Endodermal cell (in vitro differentiated cells): ENCODE data around the gene NME3. TPM values are rescaled to one million over a fixed set of nuclear protein-coding genes. Genes with fewer than 3 reads are reported as not detected.

ENCODE experiments used
- DNase-seq: peaks from one replicate; pipeline ENCODE4 v3.0.0-alpha.2; 2017
- H3K27ac ChIP-seq: 2 replicates; pipeline ENCODE4 v1.5.1; 2013; ENCODE audit warnings: mild to moderate bottlenecking, low read depth, low read length, moderate library complexity
- H3K27me3 ChIP-seq: 2 replicates; pipeline ENCODE4 v1.6.1; 2013; ENCODE audit warnings: mild to moderate bottlenecking, low read length, moderate library complexity; ENCODE audit not compliant: insufficient read depth, control insufficient read depth, poor library complexity, severe bottlenecking
- H3K36me3 ChIP-seq: 2 replicates; pipeline ENCODE4 v1.7.0; 2013; ENCODE audit warnings: mild to moderate bottlenecking, low read length, moderate library complexity; ENCODE audit not compliant: control insufficient read depth, insufficient read depth
- H3K4me1 ChIP-seq: one replicate; pipeline ENCODE4 v1.7.0; 2013; ENCODE audit warnings: low read length; ENCODE audit not compliant: control insufficient read depth, insufficient read depth
- H3K4me3 ChIP-seq: 2 replicates; pipeline ENCODE4 v1.5.1; 2013; ENCODE audit warnings: mild to moderate bottlenecking, low read length, moderate library complexity
- H3K9ac ChIP-seq: 2 replicates; pipeline ENCODE4 v1.6.1; 2013; ENCODE audit warnings: mild to moderate bottlenecking, low read length, moderate library complexity; ENCODE audit not compliant: poor library complexity, severe bottlenecking; ENCODE audit errors: extremely low read depth
- H3K9me3 ChIP-seq: 2 replicates; pipeline ENCODE4 v1.6.1; 2013; ENCODE audit warnings: mild to moderate bottlenecking, low read length, moderate library complexity; ENCODE audit not compliant: control insufficient read depth
- H3K27ac Mint-ChIP-seq: 2 replicates; pipeline ENCODE4 v1.8.0; 2020; ENCODE audit warnings: mixed read lengths
- H3K27me3 Mint-ChIP-seq: 2 replicates; pipeline ENCODE4 v1.8.0; 2021; ENCODE audit warnings: mild to moderate bottlenecking, mixed read lengths; ENCODE audit not compliant: insufficient read depth
- H3K36me3 Mint-ChIP-seq: 2 replicates; pipeline ENCODE4 v1.8.0; 2020; ENCODE audit warnings: low read depth, mixed read lengths
- H3K4me1 Mint-ChIP-seq: 2 replicates; pipeline ENCODE4 v1.8.0; 2020; ENCODE audit warnings: mixed read lengths
- H3K4me3 Mint-ChIP-seq: 2 replicates; pipeline ENCODE4 v1.8.0; 2020; ENCODE audit warnings: mild to moderate bottlenecking, moderate library complexity, mixed read lengths
- H3K9me3 Mint-ChIP-seq: 2 replicates; pipeline ENCODE4 v1.8.0; 2020; ENCODE audit warnings: mild to moderate bottlenecking, mixed read lengths
- CTCF ChIP-seq: fragments of 200-600 bp; sonication (generic); conservative IDR thresholded peaks from 2 replicates; pipeline ENCODE4 v1.5.0; 2021; ENCODE audit warnings: antibody characterized with exemption, mild to moderate bottlenecking
- WGBS, 2 experiments: methylation state at CpG; one replicate each; pipeline versions ENCODE4 v1.1.5 to v1.1.7; 2013; ENCODE audit warnings: missing lambda C conversion rate in 2 of 2, mixed read lengths in 1 of 2; ENCODE audit not compliant: insufficient coverage in 1 of 2, insufficient read length in 1 of 2; 5-methylcytosine and 5-hydroxymethylcytosine counted together
- total RNA-seq, 2 donors: library from RNA; stranded (reverse); fragmentation: NEBNext Ultra II Directional in 1 of 2; extraction: Animal tissue kit (Norgen Biotek cat#: 25700) in 1 of 2; gene quantifications; 2 replicates in 1 of 2; 3 replicates in 1 of 2; pipeline ENCODE4 v1.2.1, GENCODE V29; 2021

NME3 gene
- total RNA-seq, 2 donors from 2014 or later, result 70.3 to 73.6 TPM

GRCh38 chr16:1776991-1777374, 5.6 kb upstream of the NME3 start:
- no peak overlapping the region for H3K27ac Mint-ChIP-seq
- no peaks in the 10 kb centered on the region for H3K27me3 Mint-ChIP-seq
- peaks cover 19% of the 10 kb centered on the region for H3K36me3 ChIP-seq

GRCh38 chr16:1776672-1776955, 5.3 kb upstream of the NME3 start:
- Mint-ChIP-seq H3K4me3 (no peak overlapping the region), H3K9me3 (no peaks in the 10 kb centered on the region), H3K27ac (no peak overlapping the region), H3K27me3 (no peaks in the 10 kb centered on the region), H3K4me1 (peaks cover 8% of the 10 kb centered on the region), H3K36me3 (peaks cover 12% of the 10 kb centered on the region)
- Histone ChIP-seq H3K27me3 (no peaks in the 10 kb centered on the region), H3K4me3 (no peak overlapping the region), H3K4me1 (peaks cover 8% of the 10 kb centered on the region), H3K36me3 (peaks cover 19% of the 10 kb centered on the region), H3K9ac (no peak overlapping the region), H3K9me3 (no peaks in the 10 kb centered on the region), H3K27ac (no peak overlapping the region)
- no peak for TF ChIP-seq CTCF
- WGBS, 2 experiments, result 95 to 96% methylated on average over 12 to 13 of the region's 13 CpGs
- no peak for DNase-seq

More at GRCh38 chr16:1776991-1777374, 5.6 kb upstream of the NME3 start:
- WGBS, 2 experiments, result 97 to 99% methylated on average over 12 to 22 of the region's 22 CpGs
- H3K4me1 ChIP-seq, result peaks cover 8% of the 10 kb centered on the region
- no peak for TF ChIP-seq CTCF
- no peak overlapping the region for H3K4me3 ChIP-seq
- H3K9ac ChIP-seq, result no peak overlapping the region
- peaks cover 12% of the 10 kb centered on the region for H3K36me3 Mint-ChIP-seq
- H3K9me3 ChIP-seq, result no peaks in the 10 kb centered on the region
- no peaks in the 10 kb centered on the region for H3K9me3 Mint-ChIP-seq
- DNase-seq, result no peak
- H3K4me1 Mint-ChIP-seq, result peaks cover 10% of the 10 kb centered on the region
- no peak overlapping the region for H3K27ac ChIP-seq
- H3K27me3 ChIP-seq, result no peaks in the 10 kb centered on the region
- no peak overlapping the region for H3K4me3 Mint-ChIP-seq

GRCh38 chr16:1775846-1776671, 4.7 kb upstream of the NME3 start:
- H3K27ac Mint-ChIP-seq, result no peak overlapping the region
- H3K36me3 ChIP-seq, result peaks cover 18% of the 10 kb centered on the region
- H3K4me1 ChIP-seq, result peaks cover 4% of the 10 kb centered on the region
- WGBS, 2 experiments, result 94 to 96% methylated on average over 7 to 26 of the region's 28 CpGs
- H3K9me3 ChIP-seq, result no peaks in the 10 kb centered on the region
- peaks cover 12% of the 10 kb centered on the region for H3K36me3 Mint-ChIP-seq
- H3K4me1 Mint-ChIP-seq, result peaks cover 3% of the 10 kb centered on the region
- H3K9me3 Mint-ChIP-seq, result no peaks in the 10 kb centered on the region
- no peak for DNase-seq
- no peaks in the 10 kb centered on the region for H3K27me3 Mint-ChIP-seq
- H3K9ac ChIP-seq, result no peak overlapping the region
- TF ChIP-seq CTCF, result no peak
- no peak overlapping the region for H3K4me3 Mint-ChIP-seq
- no peak overlapping the region for H3K4me3 ChIP-seq
- no peak overlapping the region for H3K27ac ChIP-seq
- H3K27me3 ChIP-seq, result no peaks in the 10 kb centered on the region
